Measurements from ENCODE around the gene ARL15. TPM values are rescaled to one million over a fixed set of nuclear protein-coding genes. Genes with fewer than 3 reads are reported as not detected.

Gene ARL15
- total RNA-seq, 1 donor from 2014 or later, result 30.8 TPM

GRCh38 chr5:54115735-54116403 lies 194.5 kb downstream of the ARL15 start:
- H3K4me1 ChIP-seq, result no peaks in the 10 kb centered on the region
- H3K9me3 ChIP-seq, result no peaks in the 10 kb centered on the region
- H3K27me3 ChIP-seq (ENCODE audit: low read depth), result no peaks in the 10 kb centered on the region
- H3K36me3 ChIP-seq, result peaks cover 11% of the 10 kb centered on the region
- no peak overlapping the region for H3K27ac ChIP-seq
- no peak for DNase-seq
- no peak for TF ChIP-seq CTCF (IDR thresholded peaks at IDR 0.05)
- H3K4me3 ChIP-seq, result no peak overlapping the region
- intact Hi-C loops (cut with DNase I), result no loop called here
- ATAC-seq, result no peak

- Histone ChIP-seq H3K4me1 (no peaks in the 10 kb centered on the region), H3K4me3 (no peak overlapping the region), H3K27me3 (ENCODE audit: low read depth) (no peaks in the 10 kb centered on the region), H3K36me3 (peaks cover 11% of the 10 kb centered on the region), H3K27ac (no peak overlapping the region), H3K9me3 (no peaks in the 10 kb centered on the region)
- no peak for ATAC-seq
- intact Hi-C loops (cut with DNase I), result no loop called here
- DNase-seq, result no peak
- no peak for TF ChIP-seq CTCF (IDR thresholded peaks at IDR 0.05)
These were observed 197.3 kb downstream of the ARL15 start for GRCh38 chr5:54113060-54113459.

DNA sequence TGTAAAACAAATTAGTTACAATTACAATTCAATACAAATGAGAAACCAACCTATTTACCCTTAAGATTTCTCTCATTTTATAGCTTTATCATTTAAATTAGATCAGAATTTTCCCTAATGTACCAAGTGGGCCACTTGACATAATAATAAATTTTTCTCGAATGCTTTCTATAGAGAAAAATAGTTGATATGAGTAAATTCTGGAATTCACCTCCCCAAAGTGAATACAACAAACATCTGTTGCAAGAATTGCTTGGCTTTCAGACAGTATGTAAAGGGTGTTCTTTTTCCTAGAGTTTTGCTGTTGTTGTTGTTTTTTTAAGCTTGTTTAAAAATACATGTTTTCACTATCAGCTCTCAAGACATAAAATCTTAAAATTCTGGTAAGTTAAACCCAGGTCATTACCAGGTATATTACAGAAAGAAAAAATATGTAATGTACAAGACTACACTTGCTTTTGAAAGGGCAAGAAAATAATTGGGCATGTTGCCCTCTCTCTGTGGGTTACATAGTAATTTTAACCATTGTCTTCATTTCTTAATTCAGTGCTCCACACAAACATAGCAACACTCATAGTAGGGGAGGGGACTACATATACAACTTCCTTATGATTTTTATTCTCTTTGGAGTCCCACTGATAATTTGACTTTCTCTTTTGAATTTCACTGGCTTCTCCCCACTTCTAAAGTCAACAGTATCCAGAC lies 200.6 kb downstream of the ARL15 start:
- Histone ChIP-seq H3K36me3 (peaks cover 11% of the 10 kb centered on the region), H3K4me1 (no peaks in the 10 kb centered on the region), H3K9me3 (no peaks in the 10 kb centered on the region), H3K27me3 (ENCODE audit: low read depth) (no peaks in the 10 kb centered on the region), H3K4me3 (no peak overlapping the region), H3K27ac (no peak overlapping the region)
- ATAC-seq, result no peak
- no peak for TF ChIP-seq CTCF (IDR thresholded peaks at IDR 0.05)
- no peak for DNase-seq
- intact Hi-C loops (cut with DNase I), result no loop called here

GRCh38 chr5:54108136-54108535 lies 202.2 kb downstream of the ARL15 start:
- H3K27me3 ChIP-seq (ENCODE audit: low read depth), result no peaks in the 10 kb centered on the region
- H3K27ac ChIP-seq, result no peak overlapping the region
- ATAC-seq (no peak), DNase-seq (no peak)
- H3K36me3 ChIP-seq, result peaks cover 10% of the 10 kb centered on the region
- H3K4me3 ChIP-seq, result no peak overlapping the region
- intact Hi-C loops (cut with DNase I), result no loop called here
- TF ChIP-seq CTCF (IDR thresholded peaks at IDR 0.05), result no peak
- no peaks in the 10 kb centered on the region for H3K9me3 ChIP-seq
- no peaks in the 10 kb centered on the region for H3K4me1 ChIP-seq

GRCh38 chr5:54103871-54104270 lies 206.5 kb downstream of the ARL15 start:
- no peak for ATAC-seq
- Histone ChIP-seq H3K4me3 (no peak overlapping the region), H3K36me3 (no peaks in the 10 kb centered on the region), H3K9me3 (no peaks in the 10 kb centered on the region), H3K27me3 (ENCODE audit: low read depth) (no peaks in the 10 kb centered on the region), H3K4me1 (no peaks in the 10 kb centered on the region), H3K27ac (no peak overlapping the region)
- intact Hi-C loops (cut with DNase I), result no loop called here
- no peak for TF ChIP-seq CTCF (IDR thresholded peaks at IDR 0.05)
- no peak for DNase-seq
